Measurements from ENCODE around the gene BASP1. TPM values are rescaled to one million over a fixed set of nuclear protein-coding genes. Genes with fewer than 3 reads are reported as not detected.

Gene BASP1
- total RNA-seq, 4 donors from 2014 or later: 10.1 to 29.6 (median 23.0) TPM

- Histone ChIP-seq H3K4me3 (replicated peaks in 1 of 3) (no peak overlapping the region), H3K27me3 (no peaks in the 10 kb centered on the region), H3K36me3 (no peaks in the 10 kb centered on the region), H3K9me3 (no peaks in the 10 kb centered on the region), H3K27ac (no peak overlapping the region), H3K4me1 (no peaks in the 10 kb centered on the region)
- no peak for TF ChIP-seq CTCF (IDR thresholded peaks at IDR 0.05)
- TF ChIP-seq POLR2A (IDR thresholded peaks at IDR 0.05): no peak
- WGBS, 2 donors: 67 to 69% methylated on average over 3 of the region's 3 CpGs
- intact Hi-C loops (cut with DNase I): no loop called here
- DNase-seq: no peak
Measured at GRCh38 chr5:17295671-17296070, 78.2 kb downstream of the BASP1 start.

- 88 to 95% methylated on average over 3 of the region's 3 CpGs for WGBS, 2 donors
- Histone ChIP-seq H3K9me3 (no peaks in the 10 kb centered on the region), H3K4me3 (replicated peaks in 1 of 3) (no peak overlapping the region), H3K36me3 (no peaks in the 10 kb centered on the region), H3K27ac (no peak overlapping the region), H3K27me3 (no peaks in the 10 kb centered on the region), H3K4me1 (peaks cover 13 to 21% of the 10 kb centered on the region in 2 donors)
- DNase-seq: no peak
- intact Hi-C loops (cut with DNase I): no loop called here
- TF ChIP-seq POLR2A (IDR thresholded peaks at IDR 0.05): no peak
- no peak for TF ChIP-seq CTCF (IDR thresholded peaks at IDR 0.05)
Measured at GRCh38 chr5:17302106-17302505, 84.7 kb downstream of the BASP1 start.

- no peaks in the 10 kb centered on the region for H3K27me3 ChIP-seq
- no peak overlapping the region for H3K4me3 ChIP-seq (replicated peaks in 1 of 3)
- no peaks in the 10 kb centered on the region for H3K9me3 ChIP-seq
- peaks cover 13 to 21% of the 10 kb centered on the region in 2 donors for H3K4me1 ChIP-seq
- 67 to 76% methylated on average over 4 of the region's 4 CpGs for WGBS, 2 donors
- H3K27ac ChIP-seq: no peak overlapping the region
- no peak for TF ChIP-seq POLR2A (IDR thresholded peaks at IDR 0.05)
- no peak for TF ChIP-seq CTCF (IDR thresholded peaks at IDR 0.05)
- H3K36me3 ChIP-seq: no peaks in the 10 kb centered on the region
- no peak for DNase-seq
- intact Hi-C loops (cut with DNase I): no loop called here
Measured at GRCh38 chr5:17302604-17303003, 85.2 kb downstream of the BASP1 start.

GRCh38 chr5:17304282-17304681 is 86.9 kb downstream of the BASP1 start:
- WGBS, 2 donors: 67 to 75% methylated on average over 4 of the region's 4 CpGs
- no peaks in the 10 kb centered on the region for H3K36me3 ChIP-seq
- no peak for DNase-seq
- intact Hi-C loops (cut with DNase I): no loop called here
- TF ChIP-seq POLR2A (IDR thresholded peaks at IDR 0.05): no peak
- no peak for TF ChIP-seq CTCF (IDR thresholded peaks at IDR 0.05)
- no peak overlapping the region for H3K27ac ChIP-seq
- no peaks in the 10 kb centered on the region for H3K9me3 ChIP-seq
- peaks cover 13 to 21% of the 10 kb centered on the region in 2 donors for H3K4me1 ChIP-seq
- no peaks in the 10 kb centered on the region for H3K27me3 ChIP-seq
- no peak overlapping the region for H3K4me3 ChIP-seq (replicated peaks in 1 of 3)

GRCh38 chr5:17305017-17305416 is 87.6 kb downstream of the BASP1 start:
- intact Hi-C loops (cut with DNase I): no loop called here
- Histone ChIP-seq H3K9me3 (no peaks in the 10 kb centered on the region), H3K36me3 (no peaks in the 10 kb centered on the region), H3K4me3 (replicated peaks in 1 of 3) (no peak overlapping the region), H3K27ac (no peak overlapping the region), H3K27me3 (no peaks in the 10 kb centered on the region), H3K4me1 (peaks cover 13 to 21% of the 10 kb centered on the region in 2 donors)
- 12 to 27% methylated on average over 5 of the region's 5 CpGs for WGBS, 2 donors
- DNase-seq: no peak
- TF ChIP-seq POLR2A (IDR thresholded peaks at IDR 0.05): no peak
- TF ChIP-seq CTCF (IDR thresholded peaks at IDR 0.05): no peak
